Measurements from ENCODE around the gene ASIC2. TPM values are rescaled to one million over a fixed set of nuclear protein-coding genes. Genes with fewer than 3 reads are reported as not detected.

The ASIC2 gene
- total RNA-seq, 2 experiments from 2014 or later = not detected

DNA sequence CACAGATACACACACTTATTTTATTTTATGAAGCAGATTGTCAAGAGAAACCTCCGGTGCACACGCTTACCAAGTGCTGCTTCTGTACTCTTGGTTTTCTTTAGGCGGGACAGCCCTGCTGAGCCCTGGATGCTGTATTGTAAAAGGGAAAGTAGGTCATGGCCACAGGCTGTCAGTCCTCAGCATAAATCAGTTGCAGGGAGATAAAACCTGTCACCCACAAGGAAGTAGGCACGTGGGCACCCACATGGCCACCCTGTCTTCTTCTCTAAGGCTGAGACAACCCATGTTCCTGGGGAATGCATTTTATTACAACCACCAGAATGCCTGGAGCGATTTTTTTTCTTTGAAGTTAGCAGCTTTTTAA is 59.3 kb downstream of the ASIC2 start:
- ChIA-PET CTCF (no interaction called here), POLR2A (no interaction called here)
- TF ChIP-seq, protein P1, sequence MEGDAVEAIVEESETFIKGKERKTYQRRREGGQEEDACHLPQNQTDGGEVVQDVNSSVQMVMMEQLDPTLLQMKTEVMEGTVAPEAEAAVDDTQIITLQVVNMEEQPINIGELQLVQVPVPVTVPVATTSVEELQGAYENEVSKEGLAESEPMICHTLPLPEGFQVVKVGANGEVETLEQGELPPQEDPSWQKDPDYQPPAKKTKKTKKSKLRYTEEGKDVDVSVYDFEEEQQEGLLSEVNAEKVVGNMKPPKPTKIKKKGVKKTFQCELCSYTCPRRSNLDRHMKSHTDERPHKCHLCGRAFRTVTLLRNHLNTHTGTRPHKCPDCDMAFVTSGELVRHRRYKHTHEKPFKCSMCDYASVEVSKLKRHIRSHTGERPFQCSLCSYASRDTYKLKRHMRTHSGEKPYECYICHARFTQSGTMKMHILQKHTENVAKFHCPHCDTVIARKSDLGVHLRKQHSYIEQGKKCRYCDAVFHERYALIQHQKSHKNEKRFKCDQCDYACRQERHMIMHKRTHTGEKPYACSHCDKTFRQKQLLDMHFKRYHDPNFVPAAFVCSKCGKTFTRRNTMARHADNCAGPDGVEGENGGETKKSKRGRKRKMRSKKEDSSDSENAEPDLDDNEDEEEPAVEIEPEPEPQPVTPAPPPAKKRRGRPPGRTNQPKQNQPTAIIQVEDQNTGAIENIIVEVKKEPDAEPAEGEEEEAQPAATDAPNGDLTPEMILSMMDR (IDR thresholded peaks at IDR 0.05) = no peak
- peaks cover 0 to 2% of the 10 kb centered on the region in 2 experiments for H3K27me3 ChIP-seq (ENCODE audit: control insufficient read depth in 1 of 2, insufficient read depth in 2 of 2, low read length in 2 of 2)
- Mint-ChIP-seq H3K27me3 (peaks cover 7% of the 10 kb centered on the region), H3K36me3 (ENCODE audit: low read depth) (no peaks in the 10 kb centered on the region), H3K4me3 (no peak overlapping the region), H3K27ac (peak overlapping the region; percentile 62), H3K4me1 (ENCODE audit: low read depth) (peaks cover 7% of the 10 kb centered on the region), H3K9me3 (no peaks in the 10 kb centered on the region)
- H3K4me1 ChIP-seq (ENCODE audit: insufficient read depth, low read length) = peaks cover 12% of the 10 kb centered on the region
- H3K9me3 ChIP-seq (ENCODE audit: control insufficient read depth in 1 of 2, insufficient read depth in 1 of 2, low read length in 2 of 2) = no peaks in the 10 kb centered on the region
- ATAC-seq (ENCODE audit: poor library complexity) = peak; percentile 61
- H3K4me3 ChIP-seq (ENCODE audit: low read length) = no peak overlapping the region
- intact Hi-C loops (cut with DNase I, micrococcal nuclease) = no loop called here
- DNase-seq = peak in 3 of 14 experiments; percentile 53 to 55 (median 54)
- no peaks in the 10 kb centered on the region for H3K36me3 ChIP-seq (ENCODE audit: insufficient read depth, low read length)
- H3K27ac ChIP-seq (ENCODE audit: low read depth in 1 of 2, low read length in 2 of 2) = peak overlapping the region in 1 of 2 donors; percentile 37

DNA sequence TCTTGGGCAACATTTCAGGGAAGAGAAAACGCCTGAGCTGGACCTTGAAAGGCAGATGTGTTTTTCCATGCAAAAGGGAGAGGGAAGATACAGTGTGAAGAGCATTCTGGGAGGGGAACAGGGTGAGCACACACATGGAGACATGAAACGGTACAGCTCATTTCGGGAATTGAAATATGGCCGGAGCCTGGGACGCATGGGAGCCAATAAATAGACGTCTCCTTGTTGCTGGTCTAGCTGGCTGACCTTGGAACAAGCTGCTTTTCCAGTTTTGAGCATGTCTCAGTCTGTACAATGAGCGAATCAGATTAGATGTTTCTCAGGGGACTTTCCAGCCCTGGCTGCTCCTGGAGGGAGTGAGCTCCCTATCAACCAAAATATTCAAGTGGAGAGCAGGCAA is 63.6 kb downstream of the ASIC2 start:
- Histone ChIP-seq H3K4me1 (ENCODE audit: insufficient read depth, low read length) (peaks cover 4% of the 10 kb centered on the region), H3K4me3 (ENCODE audit: low read length) (no peak overlapping the region), H3K36me3 (ENCODE audit: insufficient read depth, low read length) (no peaks in the 10 kb centered on the region), H3K9me3 (ENCODE audit: control insufficient read depth in 1 of 2, insufficient read depth in 1 of 2, low read length in 2 of 2) (no peaks in the 10 kb centered on the region), H3K27me3 (ENCODE audit: control insufficient read depth in 1 of 2, insufficient read depth in 2 of 2, low read length in 2 of 2) (no peaks in the 10 kb centered on the region), H3K27ac (ENCODE audit: low read depth in 1 of 2, low read length in 2 of 2) (no peak overlapping the region)
- ChIA-PET CTCF (no interaction called here), POLR2A (no interaction called here)
- DNase-seq = no peak
- intact Hi-C loops (cut with DNase I, micrococcal nuclease) = no loop called here
- no peaks in the 10 kb centered on the region for H3K36me3 Mint-ChIP-seq (ENCODE audit: low read depth)
- no peak overlapping the region for H3K27ac Mint-ChIP-seq
- no peaks in the 10 kb centered on the region for H3K27me3 Mint-ChIP-seq
- ATAC-seq (ENCODE audit: poor library complexity) = no peak
- TF ChIP-seq, protein P1 (IDR thresholded peaks at IDR 0.05) = no peak
- peaks cover 7% of the 10 kb centered on the region for H3K4me1 Mint-ChIP-seq (ENCODE audit: low read depth)
- H3K4me3 Mint-ChIP-seq = no peak overlapping the region
- no peaks in the 10 kb centered on the region for H3K9me3 Mint-ChIP-seq

DNA sequence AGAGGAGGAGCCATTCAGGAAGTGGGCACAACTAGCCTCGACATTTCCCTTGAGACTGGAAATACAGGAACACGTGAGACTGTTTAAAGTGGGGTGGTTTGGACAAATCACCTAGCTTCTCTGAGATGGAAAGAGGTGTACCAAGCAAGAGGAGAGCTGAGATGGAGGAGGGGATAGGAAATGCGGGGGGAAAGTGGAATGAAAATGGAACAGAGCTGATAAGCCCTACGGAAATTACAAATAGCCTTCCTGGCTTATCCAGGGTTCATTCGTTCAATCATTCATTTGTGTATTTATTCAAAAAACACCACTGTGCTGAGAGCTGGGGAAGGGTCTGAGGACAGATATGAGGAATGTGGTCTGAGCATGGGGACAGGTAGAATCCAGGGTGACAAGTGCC is 64.1 kb downstream of the ASIC2 start:
- Histone ChIP-seq H3K27ac (ENCODE audit: low read depth in 1 of 2, low read length in 2 of 2) (no peak overlapping the region), H3K9me3 (ENCODE audit: control insufficient read depth in 1 of 2, insufficient read depth in 1 of 2, low read length in 2 of 2) (no peaks in the 10 kb centered on the region), H3K36me3 (ENCODE audit: insufficient read depth, low read length) (no peaks in the 10 kb centered on the region), H3K4me3 (ENCODE audit: low read length) (no peak overlapping the region), H3K4me1 (ENCODE audit: insufficient read depth, low read length) (no peaks in the 10 kb centered on the region), H3K27me3 (ENCODE audit: control insufficient read depth in 1 of 2, insufficient read depth in 2 of 2, low read length in 2 of 2) (no peaks in the 10 kb centered on the region)
- intact Hi-C loops (cut with DNase I, micrococcal nuclease) = no loop called here
- TF ChIP-seq, protein P1 (IDR thresholded peaks at IDR 0.05) = no peak
- POLR2A ChIA-PET = no interaction called here
- Mint-ChIP-seq H3K36me3 (ENCODE audit: low read depth) (no peaks in the 10 kb centered on the region), H3K27me3 (no peaks in the 10 kb centered on the region), H3K4me1 (ENCODE audit: low read depth) (peaks cover 7% of the 10 kb centered on the region), H3K27ac (no peak overlapping the region), H3K9me3 (no peaks in the 10 kb centered on the region), H3K4me3 (no peak overlapping the region)
- CTCF ChIA-PET = no interaction called here
- DNase-seq = no peak
- no peak for ATAC-seq (ENCODE audit: poor library complexity)

Measured in CD4-positive, alpha-beta T cell (primary cell).